K562 (cell line): ENCODE measurements around the gene UNC13A. TPM values are rescaled to one million over a fixed set of nuclear protein-coding genes. Genes with fewer than 3 reads are reported as not detected.
A peak's percentile ranks its signal among the peaks of the same experiment; 100 is the strongest.

Source experiments
- ATAC-seq: fragments of 200-7000 bp; cut with Tn5 transposase; 3 replicates; pipeline ENCODE4 v1.9.1; 2020; ENCODE audit warnings: moderate library complexity
- BruUV-seq: library from RNA; stranded (reverse); fragments of 400-500 nt; replicated peaks from 2 replicates; lab custom pipeline; 2021; lab: Mats Ljungman, UMichigan
- CTCF ChIA-PET: fragments of 300-600 bp; formaldehyde crosslinking; extraction: SDS; loops from one replicate; lab custom pipeline; 2021; ENCODE audit warnings: low intra/inter-chr PET ratio; lab: Yijun Ruan, JAX
- POLR2A ChIA-PET: fragments of 300-600, 350-650 bp; sonication (Branson Sonifier 250); formaldehyde crosslinking; extraction: SDS; loops from one replicate; lab custom pipeline; 2021; ENCODE audit warnings: antibody characterized with exemption, inconsistent platforms; lab: Yijun Ruan, JAX
- DNase-seq, 4 experiments: peaks; one replicate each; pipeline versions ENCODE4 v3.0.0 to v3.0.0-alpha.2; 2011 to 2018; ENCODE audit warnings: low spot score in 3 of 4, mixed read lengths in 3 of 4; ENCODE audit errors: extremely low read depth in 1 of 4
- FAIRE-seq: peaks from 2 replicates; lab custom pipeline; 2011; peaks lifted over from hg19 to GRCh38; lab: Jason Lieb, UNC
- H2AFZ ChIP-seq: 2 replicates; pipeline ENCODE4 v1.6.0; 2011; ENCODE audit warnings: low read depth, low read length, control low read depth, inconsistent platforms
- H3K27ac ChIP-seq: fragments of 200-600 bp; 3 replicates; pipeline ENCODE4 v1.8.0; 2011; ENCODE audit warnings: low read depth, mild to moderate bottlenecking, control low read depth, inconsistent platforms, low read length, moderate library complexity, mixed read lengths; ENCODE audit errors: extremely low read depth
- H3K27me3 ChIP-seq, 2 experiments: fragments of 300-600 bp in 1 of 2; 2 replicates in 1 of 2; 3 replicates in 1 of 2; pipeline versions ENCODE4 v1.6.0 to v1.8.0; 2011; ENCODE audit warnings: inconsistent platforms in 2 of 2, low read length in 2 of 2, mild to moderate bottlenecking in 1 of 2, mixed read lengths in 1 of 2, moderate library complexity in 1 of 2; ENCODE audit not compliant: control insufficient read depth in 2 of 2, insufficient read depth in 2 of 2
- H3K36me3 ChIP-seq: fragments of 300-600 bp; 3 replicates; pipeline ENCODE4 v1.8.0; 2011; ENCODE audit warnings: mild to moderate bottlenecking, low read length, inconsistent platforms; ENCODE audit not compliant: control insufficient read depth, insufficient read depth
- H3K4me1 ChIP-seq, 2 experiments: fragments of 200-600 bp in 1 of 2; replicated peaks in 1 of 2; 2 replicates in 1 of 2; 3 replicates in 1 of 2; pipeline versions ENCODE4 v1.5.1 to v1.8.0; 2011; ENCODE audit warnings: inconsistent platforms in 2 of 2, low read length in 2 of 2, mild to moderate bottlenecking in 1 of 2, mixed read lengths in 1 of 2, moderate library complexity in 1 of 2; ENCODE audit not compliant: control insufficient read depth in 2 of 2, insufficient read depth in 2 of 2
- H3K4me2 ChIP-seq: 2 replicates; pipeline ENCODE4 v1.6.1; 2011; ENCODE audit warnings: low read length, control low read depth, inconsistent platforms, mixed read lengths; ENCODE audit not compliant: insufficient read depth
- H3K4me3 ChIP-seq: fragments of 200-600 bp; sonication (generic), shearing (Covaris generic); 2 replicates; pipeline ENCODE4 v1.5.1; 2016; ENCODE audit warnings: control low read depth, inconsistent platforms
- H3K79me2 ChIP-seq: fragments of 200-600 bp; 3 replicates; pipeline ENCODE4 v1.8.0; 2011; ENCODE audit warnings: low read length, inconsistent platforms; ENCODE audit not compliant: control insufficient read depth, insufficient read depth
- H3K9ac ChIP-seq, 2 experiments: 2 replicates each; pipeline versions ENCODE4 v1.6.0 to v1.6.1; 2011; ENCODE audit warnings: low read depth in 2 of 2, low read length in 2 of 2, control low read depth in 1 of 2, inconsistent platforms in 1 of 2, mild to moderate bottlenecking in 1 of 2, mixed read lengths in 1 of 2; ENCODE audit not compliant: insufficient read depth in 1 of 2
- H3K9me1 ChIP-seq: one replicate; pipeline ENCODE4 v1.6.0; 2011; ENCODE audit warnings: inconsistent platforms, mild to moderate bottlenecking, low read length, moderate library complexity; ENCODE audit not compliant: control insufficient read depth, insufficient read depth
- H3K9me3 ChIP-seq: replicated peaks from 2 replicates; pipeline ENCODE4 v1.5.1; 2011; ENCODE audit warnings: low read depth, low read length, inconsistent platforms; ENCODE audit not compliant: control insufficient read depth, insufficient read depth
- H4K20me1 ChIP-seq: replicated peaks from 2 replicates; pipeline ENCODE4 v1.6.1; 2011; ENCODE audit warnings: low read length, inconsistent platforms, mixed read lengths; ENCODE audit not compliant: control insufficient read depth, insufficient read depth
- ARID1B ChIP-seq: fragments of 450-650 bp; IDR thresholded peaks from 2 replicates; pipeline ENCODE4 v1.6.1; 2016; ENCODE audit warnings: antibody characterized with exemption, mild to moderate bottlenecking, inconsistent platforms
- BRD9 ChIP-seq: fragments of 450-650 bp; IDR thresholded peaks from 2 replicates; pipeline ENCODE4 v1.6.1; 2018; ENCODE audit warnings: low read depth; ENCODE audit not compliant: partially characterized antibody
- CTBP1 ChIP-seq: fragments of 450-650 bp; IDR thresholded peaks from 2 replicates; pipeline ENCODE4 v1.6.1; 2016; ENCODE audit warnings: borderline replicate concordance
- DNMT1 ChIP-seq: fragments of 450-650 bp; IDR thresholded peaks from 2 replicates; pipeline ENCODE4 v1.6.1; 2016; ENCODE audit warnings: antibody characterized with exemption, mild to moderate bottlenecking
- ELF1 ChIP-seq: fragments of 200-800 bp; sonication (Bioruptor generic); IDR thresholded peaks from 2 replicates; pipeline ENCODE4 v1.6.1; 2016; ENCODE audit warnings: missing genetic modification characterization, missing compliant biosample characterization
- ETV1 ChIP-seq: fragments of 450-650 bp; conservative IDR thresholded peaks from 2 replicates; pipeline ENCODE4 v1.6.1; 2016; ENCODE audit warnings: missing genetic modification characterization, control low read depth, low read depth, missing compliant biosample characterization
- HDAC2 ChIP-seq: fragments of 450-650 bp; IDR thresholded peaks from 2 replicates; pipeline ENCODE4 v1.6.1; 2016; ENCODE audit warnings: mild to moderate bottlenecking
- KDM5B ChIP-seq: fragments of 200-600 bp; sonication (generic); IDR thresholded peaks from 2 replicates; pipeline ENCODE4 v1.6.1; 2012; ENCODE audit warnings: low read depth, mild to moderate bottlenecking, moderate library complexity, low read length, control low read depth, inconsistent platforms; ENCODE audit not compliant: insufficient replicate concordance
- LEF1 ChIP-seq: fragments of 450-650 bp; IDR thresholded peaks from 2 replicates; pipeline ENCODE4 v1.6.1; 2016; ENCODE audit warnings: mild to moderate bottlenecking
- NFIC ChIP-seq: fragments of 450-650 bp; IDR thresholded peaks from 2 replicates; pipeline ENCODE4 v1.6.1; 2017; ENCODE audit warnings: mild to moderate bottlenecking, inconsistent platforms
- NR2C2 ChIP-seq, 2 experiments: fragments of 200-800 bp in 1 of 2; sonication (Bioruptor generic) in 1 of 2; sonication (generic) in 1 of 2; formaldehyde crosslinking in 1 of 2; IDR thresholded peaks; 2 replicates each; pipeline versions ENCODE4 v1.6.1 to v1.8.0; 2016 to 2022; ENCODE audit warnings: mild to moderate bottlenecking in 1 of 2, missing compliant biosample characterization in 1 of 2, missing genetic modification characterization in 1 of 2, missing genetic modification reagents in 1 of 2
- SMARCA4 ChIP-seq: fragments of 450-650 bp; IDR thresholded peaks from 2 replicates; pipeline ENCODE4 v1.6.1; 2016
- ZNF384 ChIP-seq: IDR thresholded peaks from 2 replicates; pipeline ENCODE4 v1.6.1; 2012; ENCODE audit warnings: low read depth, low read length, improper control_type of control experiment
- ZSCAN32 ChIP-seq: fragments of 450-650 bp; formaldehyde crosslinking; IDR thresholded peaks from 2 replicates; pipeline ENCODE4 v1.4.0; 2020; ENCODE audit warnings: mild to moderate bottlenecking, moderate library complexity
- WGBS: fragments of 100-300 bp; shearing (Covaris generic); methylation state at CpG from one replicate; pipeline ENCODE4 v1.1.6; 2016; ENCODE audit warnings: low coverage, mixed read lengths; ENCODE audit not compliant: insufficient coverage; ENCODE audit errors: missing lambda C conversion rate; 5-methylcytosine and 5-hydroxymethylcytosine counted together
- in situ Hi-C: fragments of 300-500 bp; cut with MboI; formaldehyde crosslinking; loops from 4 replicates; pipeline ENCODE4 v1.15.0; 2018; ENCODE audit warnings: inconsistent platforms, mixed read lengths
- intact Hi-C: fragments of 100-400 bp; cut with micrococcal nuclease; formaldehyde crosslinking; loops from 2 replicates; pipeline ENCODE4 v1.14.2; 2022
- polyA plus RNA-seq, 8 experiments: library from polyadenylated mRNA; depleted of rRNA in 4 of 8; stranded (reverse) in 5 of 8; unstranded in 3 of 8; fragments of >200 nt; fragmentation: Nextera tagmentation in 2 of 8; fragmentation: Illumina TruSeq in 1 of 8; extraction: Ambion mirVana in 2 of 8; extraction: Trizol in 1 of 8; gene quantifications; 2 replicates each; pipeline versions ENCODE4 v1.2.1 to v1.2.3, GENCODE V29; 2011 to 2014; ENCODE audit warnings: inconsistent platforms in 1 of 8, missing spikeins in 1 of 8
- total RNA-seq, 7 experiments: library from RNA; depleted of rRNA in 6 of 7; stranded (reverse); fragments of >200 nt in 6 of 7; fragmentation: Illumina TruSeq in 2 of 7; extraction: Trizol in 2 of 7; gene quantifications; 2 replicates each; pipeline versions ENCODE4 v1.2.1 to v1.2.3, GENCODE V29; 2011 to 2021; ENCODE audit warnings: low replicate concordance in 1 of 7
- TF ChIP-seq, protein P1 (sequence below): fragments of 250-450 bp; sonication (Bioruptor Pico); IDR thresholded peaks from 2 replicates; pipeline ENCODE4 v1.8.0; 2021; ENCODE audit warnings: moderate library complexity, mild to moderate bottlenecking, inconsistent platforms
- TF ChIP-seq, protein P2 (sequence below), 2 experiments: IDR thresholded peaks; 2 replicates each; pipeline ENCODE4 v1.6.1; 2012; ENCODE audit warnings: improper control_type of control experiment in 2 of 2, low read depth in 2 of 2, low read length in 2 of 2, borderline replicate concordance in 1 of 2
- TF ChIP-seq, protein P3 (sequence below): fragments of 250-450 bp; sonication (Bioruptor Pico); IDR thresholded peaks from 2 replicates; pipeline ENCODE4 v1.4.0; 2020; ENCODE audit warnings: borderline replicate concordance

The UNC13A gene
- total and polyA plus RNA-seq, 9 of the 15 experiments (the other 6 are each of a cell fraction or from before 2014, with no cell fraction given), result 0.03 to 1.0 (median 0.25) TPM

DNA sequence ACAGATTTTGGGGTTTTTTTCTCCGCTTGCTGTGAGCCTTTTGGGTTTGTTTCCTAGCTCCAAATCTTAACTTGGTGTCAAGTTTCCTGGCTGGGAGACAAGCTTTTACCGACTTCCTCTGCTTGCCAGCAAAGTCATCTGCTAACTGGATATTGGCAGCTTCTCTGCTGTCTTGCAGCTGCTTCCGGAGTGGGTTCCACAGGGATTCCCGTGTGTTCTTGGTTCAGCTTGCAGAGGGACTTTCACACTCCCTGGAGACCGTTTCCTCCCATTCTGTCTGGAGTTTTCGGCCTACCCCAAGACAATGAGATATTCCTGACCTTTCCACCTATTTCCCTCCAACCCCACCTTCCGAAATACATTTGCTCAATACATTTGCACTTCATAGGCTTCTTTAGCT is 134.9 kb downstream of the UNC13A start:
- WGBS, result 14% methylated on average over 7 of the region's 7 CpGs
- TF ChIP-seq BRD9 (peak; percentile 31), LEF1 (peak; percentile 67), ZSCAN32 (no peak), ELF1 (tag) (peak; percentile 63), NFIC (peak; percentile 66), SMARCA4 (peak; percentile 42; the same call in 1 of the 2 replicates), ETV1 (tag) (peak; percentile 83), KDM5B (peak; percentile 47), DNMT1 (no peak), NR2C2 (CRISPR knock-in tag; IDR thresholded peaks at IDR 0.05) (no peak), NR2C2 (tag; IDR thresholded peaks at IDR 0.05) (0 out of 2 replicates have a peak, but pooled peaks have one; percentile 27), HDAC2 (peak; percentile 34; the same call in 1 of the 2 replicates), ZNF384 (peak; percentile 10; the same call in 1 of the 2 replicates), ARID1B (peak; percentile 48; the same call in 1 of the 2 replicates), CTBP1 (0 out of 2 replicates have a peak, but pooled peaks have one; percentile 38)
- TF ChIP-seq, protein P1, sequence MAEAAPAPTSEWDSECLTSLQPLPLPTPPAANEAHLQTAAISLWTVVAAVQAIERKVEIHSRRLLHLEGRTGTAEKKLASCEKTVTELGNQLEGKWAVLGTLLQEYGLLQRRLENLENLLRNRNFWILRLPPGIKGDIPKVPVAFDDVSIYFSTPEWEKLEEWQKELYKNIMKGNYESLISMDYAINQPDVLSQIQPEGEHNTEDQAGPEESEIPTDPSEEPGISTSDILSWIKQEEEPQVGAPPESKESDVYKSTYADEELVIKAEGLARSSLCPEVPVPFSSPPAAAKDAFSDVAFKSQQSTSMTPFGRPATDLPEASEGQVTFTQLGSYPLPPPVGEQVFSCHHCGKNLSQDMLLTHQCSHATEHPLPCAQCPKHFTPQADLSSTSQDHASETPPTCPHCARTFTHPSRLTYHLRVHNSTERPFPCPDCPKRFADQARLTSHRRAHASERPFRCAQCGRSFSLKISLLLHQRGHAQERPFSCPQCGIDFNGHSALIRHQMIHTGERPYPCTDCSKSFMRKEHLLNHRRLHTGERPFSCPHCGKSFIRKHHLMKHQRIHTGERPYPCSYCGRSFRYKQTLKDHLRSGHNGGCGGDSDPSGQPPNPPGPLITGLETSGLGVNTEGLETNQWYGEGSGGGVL, result no peak
- TF ChIP-seq, protein P2, sequence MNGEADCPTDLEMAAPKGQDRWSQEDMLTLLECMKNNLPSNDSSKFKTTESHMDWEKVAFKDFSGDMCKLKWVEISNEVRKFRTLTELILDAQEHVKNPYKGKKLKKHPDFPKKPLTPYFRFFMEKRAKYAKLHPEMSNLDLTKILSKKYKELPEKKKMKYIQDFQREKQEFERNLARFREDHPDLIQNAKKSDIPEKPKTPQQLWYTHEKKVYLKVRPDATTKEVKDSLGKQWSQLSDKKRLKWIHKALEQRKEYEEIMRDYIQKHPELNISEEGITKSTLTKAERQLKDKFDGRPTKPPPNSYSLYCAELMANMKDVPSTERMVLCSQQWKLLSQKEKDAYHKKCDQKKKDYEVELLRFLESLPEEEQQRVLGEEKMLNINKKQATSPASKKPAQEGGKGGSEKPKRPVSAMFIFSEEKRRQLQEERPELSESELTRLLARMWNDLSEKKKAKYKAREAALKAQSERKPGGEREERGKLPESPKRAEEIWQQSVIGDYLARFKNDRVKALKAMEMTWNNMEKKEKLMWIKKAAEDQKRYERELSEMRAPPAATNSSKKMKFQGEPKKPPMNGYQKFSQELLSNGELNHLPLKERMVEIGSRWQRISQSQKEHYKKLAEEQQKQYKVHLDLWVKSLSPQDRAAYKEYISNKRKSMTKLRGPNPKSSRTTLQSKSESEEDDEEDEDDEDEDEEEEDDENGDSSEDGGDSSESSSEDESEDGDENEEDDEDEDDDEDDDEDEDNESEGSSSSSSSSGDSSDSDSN (IDR thresholded peaks at IDR 0.05; ENCODE audit: borderline replicate concordance in 1 of 2, low read depth in 2 of 2, low read length in 2 of 2), result 0 out of 4 replicates have a peak, but pooled peaks of 1 of the 2 experiments have one; percentile 34
- TF ChIP-seq, protein P3, sequence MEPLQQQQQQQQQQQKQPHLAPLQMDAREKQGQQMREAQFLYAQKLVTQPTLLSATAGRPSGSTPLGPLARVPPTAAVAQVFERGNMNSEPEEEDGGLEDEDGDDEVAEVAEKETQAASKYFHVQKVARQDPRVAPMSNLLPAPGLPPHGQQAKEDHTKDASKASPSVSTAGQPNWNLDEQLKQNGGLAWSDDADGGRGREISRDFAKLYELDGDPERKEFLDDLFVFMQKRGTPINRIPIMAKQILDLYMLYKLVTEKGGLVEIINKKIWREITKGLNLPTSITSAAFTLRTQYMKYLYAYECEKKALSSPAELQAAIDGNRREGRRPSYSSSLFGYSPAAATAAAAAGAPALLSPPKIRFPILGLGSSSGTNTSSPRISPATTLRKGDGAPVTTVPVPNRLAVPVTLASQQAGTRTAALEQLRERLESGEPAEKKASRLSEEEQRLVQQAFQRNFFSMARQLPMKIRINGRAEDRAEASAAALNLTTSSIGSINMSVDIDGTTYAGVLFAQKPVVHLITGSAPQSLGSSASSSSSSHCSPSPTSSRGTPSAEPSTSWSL (CRISPR knock-in tag), result no peak

More for the DNA sequence above, 134.9 kb downstream of the UNC13A start:
- in situ Hi-C loops, result no loop called here
- Histone ChIP-seq H3K36me3 (peaks cover 9% of the 10 kb centered on the region; the same call in 2 of the 3 replicates), H3K79me2 (peaks cover 23% of the 10 kb centered on the region), H3K4me3 (no peak overlapping the region), H3K4me1 (peaks cover 10 to 31% of the 10 kb centered on the region in 2 experiments; a peak in 4 of 5 replicates), H4K20me1 (no peaks in the 10 kb centered on the region), H3K27me3 (no peaks in the 10 kb centered on the region), H3K4me2 (peak overlapping the region; percentile 38), H3K27ac (peak overlapping the region; percentile 58), H3K9me1 (no peaks in the 10 kb centered on the region), H2AFZ (peak overlapping the region; percentile 86), H3K9ac (peak overlapping the region; percentile 33 to 70; a peak in 2 of 4 replicates), H3K9me3 (no peaks in the 10 kb centered on the region)
- CTCF ChIA-PET, result interaction anchor here (0.6 kb wide), 1 partner anchor 196 kb away, joined by 3 read pairs; no protein-coding TSS in a partner anchor
- DNase-seq (peak in 2 of 4 experiments; percentile 35 to 75), FAIRE-seq (peak; percentile 83), ATAC-seq (no peak)
- intact Hi-C loops, result no loop called here
- POLR2A ChIA-PET, result interaction anchor here (0.9 to 1.3 kb wide), 4 partner anchors 9 to 27 kb away, joined by 3 to 4 read pairs (median 3); no protein-coding TSS in a partner anchor
- no TSS peak for BruUV-seq
